ENCODE data around the gene SERINC5. TPM values are rescaled to one million over a fixed set of nuclear protein-coding genes. Genes with fewer than 3 reads are reported as not detected.

The SERINC5 gene
- total RNA-seq, 1 experiment from 2014 or later: 70.6 TPM

DNA sequence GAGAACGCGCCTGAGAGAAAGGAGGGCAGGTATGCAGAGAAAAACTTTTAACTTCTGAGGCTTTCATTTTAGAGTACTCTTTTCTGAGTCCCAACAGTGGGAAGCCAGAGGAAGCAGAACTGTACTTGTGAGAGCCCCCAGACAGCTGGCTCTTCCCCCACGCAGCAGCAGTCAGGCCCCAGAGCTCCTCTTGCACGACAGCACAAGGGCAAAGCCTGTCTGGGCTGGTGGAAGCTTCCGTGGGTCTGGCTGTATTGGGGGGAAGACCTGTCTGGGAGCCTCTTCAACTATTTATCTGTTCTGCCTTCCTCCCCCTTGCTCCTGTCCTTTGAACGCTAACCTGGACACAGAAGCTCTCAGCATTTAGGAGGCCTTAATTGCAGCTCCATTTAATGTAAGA, 152.5 kb downstream of the SERINC5 start:
- intact Hi-C loops (cut with micrococcal nuclease; ENCODE audit: unreplicated experiment): no loop called here
- ChIA-PET CTCF (interaction anchor here (1.1 kb wide), 1 partner anchor 8 kb away, joined by 3 read pairs; no protein-coding TSS in a partner anchor), POLR2A (no interaction called here)
- Histone ChIP-seq H3K4me3 (ENCODE audit: low read depth in 2 of 2, low read length in 2 of 2) (no peak overlapping the region), H3K27me3 (ENCODE audit: control insufficient read depth, insufficient read depth, low read length) (no peaks in the 10 kb centered on the region), H3K4me1 (ENCODE audit: control insufficient read depth, insufficient read depth, low read length) (no peaks in the 10 kb centered on the region), H3K27ac (ENCODE audit: low read length) (no peak overlapping the region), H3K9me3 (ENCODE audit: control insufficient read depth, insufficient read depth, low read depth, low read length) (no peaks in the 10 kb centered on the region), H3K36me3 (ENCODE audit: control insufficient read depth, insufficient read depth, low read length) (no peaks in the 10 kb centered on the region)
- DNase-seq (ENCODE audit: low read depth, low spot score) (no peak), ATAC-seq (no peak)
- BruUV-seq (replicated peaks): no TSS peak
- TF ChIP-seq SIN3A (IDR thresholded peaks at IDR 0.05; ENCODE audit: borderline replicate concordance, insufficient read depth, low read depth, low read length) (no peak), TCF7L2 (IDR thresholded peaks at IDR 0.05; ENCODE audit: low read depth, low read length) (no peak), POLR2AphosphoS5 (IDR thresholded peaks at IDR 0.05; ENCODE audit: low read depth, low read length) (no peak)
- TF ChIP-seq, protein P1, sequence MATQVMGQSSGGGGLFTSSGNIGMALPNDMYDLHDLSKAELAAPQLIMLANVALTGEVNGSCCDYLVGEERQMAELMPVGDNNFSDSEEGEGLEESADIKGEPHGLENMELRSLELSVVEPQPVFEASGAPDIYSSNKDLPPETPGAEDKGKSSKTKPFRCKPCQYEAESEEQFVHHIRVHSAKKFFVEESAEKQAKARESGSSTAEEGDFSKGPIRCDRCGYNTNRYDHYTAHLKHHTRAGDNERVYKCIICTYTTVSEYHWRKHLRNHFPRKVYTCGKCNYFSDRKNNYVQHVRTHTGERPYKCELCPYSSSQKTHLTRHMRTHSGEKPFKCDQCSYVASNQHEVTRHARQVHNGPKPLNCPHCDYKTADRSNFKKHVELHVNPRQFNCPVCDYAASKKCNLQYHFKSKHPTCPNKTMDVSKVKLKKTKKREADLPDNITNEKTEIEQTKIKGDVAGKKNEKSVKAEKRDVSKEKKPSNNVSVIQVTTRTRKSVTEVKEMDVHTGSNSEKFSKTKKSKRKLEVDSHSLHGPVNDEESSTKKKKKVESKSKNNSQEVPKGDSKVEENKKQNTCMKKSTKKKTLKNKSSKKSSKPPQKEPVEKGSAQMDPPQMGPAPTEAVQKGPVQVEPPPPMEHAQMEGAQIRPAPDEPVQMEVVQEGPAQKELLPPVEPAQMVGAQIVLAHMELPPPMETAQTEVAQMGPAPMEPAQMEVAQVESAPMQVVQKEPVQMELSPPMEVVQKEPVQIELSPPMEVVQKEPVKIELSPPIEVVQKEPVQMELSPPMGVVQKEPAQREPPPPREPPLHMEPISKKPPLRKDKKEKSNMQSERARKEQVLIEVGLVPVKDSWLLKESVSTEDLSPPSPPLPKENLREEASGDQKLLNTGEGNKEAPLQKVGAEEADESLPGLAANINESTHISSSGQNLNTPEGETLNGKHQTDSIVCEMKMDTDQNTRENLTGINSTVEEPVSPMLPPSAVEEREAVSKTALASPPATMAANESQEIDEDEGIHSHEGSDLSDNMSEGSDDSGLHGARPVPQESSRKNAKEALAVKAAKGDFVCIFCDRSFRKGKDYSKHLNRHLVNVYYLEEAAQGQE (IDR thresholded peaks at IDR 0.05; ENCODE audit: insufficient read depth in 1 of 2, low read depth in 2 of 2, low read length in 1 of 2): no peak
- TF ChIP-seq, protein P2, sequence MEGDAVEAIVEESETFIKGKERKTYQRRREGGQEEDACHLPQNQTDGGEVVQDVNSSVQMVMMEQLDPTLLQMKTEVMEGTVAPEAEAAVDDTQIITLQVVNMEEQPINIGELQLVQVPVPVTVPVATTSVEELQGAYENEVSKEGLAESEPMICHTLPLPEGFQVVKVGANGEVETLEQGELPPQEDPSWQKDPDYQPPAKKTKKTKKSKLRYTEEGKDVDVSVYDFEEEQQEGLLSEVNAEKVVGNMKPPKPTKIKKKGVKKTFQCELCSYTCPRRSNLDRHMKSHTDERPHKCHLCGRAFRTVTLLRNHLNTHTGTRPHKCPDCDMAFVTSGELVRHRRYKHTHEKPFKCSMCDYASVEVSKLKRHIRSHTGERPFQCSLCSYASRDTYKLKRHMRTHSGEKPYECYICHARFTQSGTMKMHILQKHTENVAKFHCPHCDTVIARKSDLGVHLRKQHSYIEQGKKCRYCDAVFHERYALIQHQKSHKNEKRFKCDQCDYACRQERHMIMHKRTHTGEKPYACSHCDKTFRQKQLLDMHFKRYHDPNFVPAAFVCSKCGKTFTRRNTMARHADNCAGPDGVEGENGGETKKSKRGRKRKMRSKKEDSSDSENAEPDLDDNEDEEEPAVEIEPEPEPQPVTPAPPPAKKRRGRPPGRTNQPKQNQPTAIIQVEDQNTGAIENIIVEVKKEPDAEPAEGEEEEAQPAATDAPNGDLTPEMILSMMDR (IDR thresholded peaks at IDR 0.05): no peak
- in situ Hi-C loops (cut with HindIII; ENCODE audit: low pct_unique_long_range_greater_than_20kb, low sequenced_read_pairs): no loop called here

DNA sequence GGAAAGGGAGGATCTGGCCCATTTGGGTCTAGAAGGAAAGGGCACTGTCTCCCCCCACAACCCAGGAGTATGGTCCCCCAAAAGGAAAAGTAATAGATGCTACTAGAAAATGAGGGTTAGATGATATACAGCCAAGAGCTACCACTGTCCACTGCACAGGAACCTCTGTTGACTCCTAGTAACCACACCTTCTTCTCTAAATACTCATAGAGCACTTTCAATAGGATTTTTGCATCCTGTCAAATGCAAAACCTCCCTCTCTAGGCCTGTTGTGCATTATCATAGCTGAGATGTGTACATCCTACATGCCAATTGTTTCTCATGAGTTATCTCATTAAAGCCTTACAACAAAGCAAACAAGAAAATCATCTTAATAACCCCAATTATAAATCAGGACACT, 153.9 kb downstream of the SERINC5 start:
- BruUV-seq (replicated peaks): no TSS peak
- intact Hi-C loops (cut with micrococcal nuclease; ENCODE audit: unreplicated experiment) (no loop called here), in situ Hi-C loops (cut with HindIII; ENCODE audit: low pct_unique_long_range_greater_than_20kb, low sequenced_read_pairs) (no loop called here)
- no peak for DNase-seq (ENCODE audit: low read depth, low spot score)
- Histone ChIP-seq H3K27me3 (ENCODE audit: control insufficient read depth, insufficient read depth, low read length) (no peaks in the 10 kb centered on the region), H3K4me3 (ENCODE audit: low read depth in 2 of 2, low read length in 2 of 2) (no peak overlapping the region), H3K36me3 (ENCODE audit: control insufficient read depth, insufficient read depth, low read length) (no peaks in the 10 kb centered on the region), H3K4me1 (ENCODE audit: control insufficient read depth, insufficient read depth, low read length) (no peaks in the 10 kb centered on the region), H3K9me3 (ENCODE audit: control insufficient read depth, insufficient read depth, low read depth, low read length) (no peaks in the 10 kb centered on the region), H3K27ac (ENCODE audit: low read length) (no peak overlapping the region)
- ChIA-PET CTCF (no interaction called here), POLR2A (no interaction called here)
- ATAC-seq: no peak
- no peak for TF ChIP-seq SIN3A (IDR thresholded peaks at IDR 0.05; ENCODE audit: borderline replicate concordance, insufficient read depth, low read depth, low read length)
- no peak for TF ChIP-seq POLR2AphosphoS5 (IDR thresholded peaks at IDR 0.05; ENCODE audit: low read depth, low read length)
- TF ChIP-seq, protein P2 (IDR thresholded peaks at IDR 0.05): no peak
- TF ChIP-seq TCF7L2 (IDR thresholded peaks at IDR 0.05; ENCODE audit: low read depth, low read length): no peak
- TF ChIP-seq, protein P1 (IDR thresholded peaks at IDR 0.05; ENCODE audit: insufficient read depth in 1 of 2, low read depth in 2 of 2, low read length in 1 of 2): no peak

Data from Panc1 (cell line).